NOMO-1 (cell line): ENCODE measurements around the gene NNAT.
A peak's percentile ranks its signal among the peaks of the same experiment; 100 is the strongest.

Source experiments
- DNase-seq, 2 experiments: peaks; one replicate each; lab custom pipeline; 2025; ENCODE audit not compliant: unreplicated experiment in 2 of 2; lab: John Stamatoyannopoulos, UW

NNAT gene

GRCh38 chr20:37523911-37524700 is 3.1 kb downstream of the NNAT start:
- no peak for DNase-seq

DNA sequence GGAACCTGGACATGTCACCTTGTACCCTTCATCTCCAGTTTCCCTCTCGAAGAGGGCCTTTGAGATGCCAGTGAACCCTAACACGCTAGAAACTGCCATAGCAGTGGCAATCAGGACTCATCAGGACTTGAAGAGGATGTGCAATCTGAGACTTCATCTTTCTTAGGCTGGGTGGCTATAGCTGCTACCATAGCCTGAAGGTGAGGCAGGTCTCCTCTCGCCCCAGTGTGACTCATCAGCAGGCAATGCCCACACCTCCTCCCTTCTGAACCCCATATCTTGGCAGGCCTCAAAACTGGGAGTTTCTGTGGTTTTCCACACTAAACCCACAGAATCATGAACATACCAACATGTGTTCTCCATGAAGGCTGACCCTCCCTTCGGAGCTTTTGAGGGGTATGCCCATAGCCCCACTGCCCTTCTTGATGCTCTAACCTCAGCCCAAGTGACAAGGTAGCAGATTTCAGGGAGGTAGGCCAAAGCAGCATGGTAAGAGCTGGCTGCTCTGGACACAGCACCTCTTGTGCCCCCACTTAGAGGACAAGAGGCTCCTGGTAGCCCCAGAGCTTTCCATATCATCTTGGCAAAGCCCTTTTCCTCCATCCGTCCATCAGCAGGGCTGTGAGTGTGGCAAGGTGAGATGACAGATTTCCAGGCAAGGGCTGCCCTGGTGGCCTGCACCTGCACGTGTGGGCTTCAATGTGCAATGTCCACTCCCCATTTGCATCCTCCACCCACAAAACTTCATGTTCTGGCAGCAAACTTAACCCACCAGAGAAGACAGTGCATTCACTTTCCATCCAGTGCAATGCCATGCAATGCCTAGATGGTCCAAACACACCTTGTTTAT is 4.0 kb downstream of the NNAT start:
- no peak for DNase-seq

GRCh38 chr20:37525810-37526209 is 4.8 kb downstream of the NNAT start:
- DNase-seq, result no peak

DNA sequence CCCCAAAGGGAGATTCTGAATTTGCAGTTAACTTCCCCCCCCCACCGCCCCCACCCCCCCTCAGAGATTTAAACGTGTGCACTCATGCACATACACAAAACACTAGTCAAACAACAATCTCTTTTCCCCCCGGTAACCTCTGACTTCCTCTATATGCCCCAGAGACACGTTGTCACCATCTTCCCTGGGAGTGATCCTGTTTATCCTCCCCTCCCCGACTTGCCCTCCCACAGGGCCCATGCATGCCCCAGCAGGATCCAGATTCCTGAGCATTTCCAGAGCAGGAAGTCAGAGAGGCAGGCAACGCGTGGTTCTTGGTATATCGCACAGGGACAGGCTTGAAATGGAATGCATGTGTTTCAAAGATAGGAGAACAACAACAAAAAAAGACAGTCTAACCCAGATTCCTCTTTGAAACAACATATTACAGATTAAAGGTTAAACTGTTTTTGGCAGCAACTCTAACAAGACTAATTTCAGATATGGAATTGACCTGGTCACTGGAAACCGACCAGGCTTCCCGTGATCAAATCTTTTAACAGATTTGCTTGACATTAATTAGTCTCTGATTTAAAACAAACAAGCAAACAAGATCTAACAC is 5.3 kb downstream of the NNAT start:
- peak in 1 of 2 experiments; percentile 19 for DNase-seq

GRCh38 chr20:37526839-37527637 is 6.0 kb downstream of the NNAT start:
- DNase-seq, result peak in 1 of 2 experiments; percentile 15

- DNase-seq, result peak; percentile 82 to 92
Observed at GRCh38 chr20:37527638-37528445, 6.8 kb downstream of the NNAT start, which contains the start of gene BLCAP. BLCAP (minus strand) TSS chr20:37527876; CDS start chr20:37519174, 8,702 bp downstream.

- no peak for DNase-seq
Observed at GRCh38 chr20:37528446-37529213, 7.6 kb downstream of the NNAT start.

DNA sequence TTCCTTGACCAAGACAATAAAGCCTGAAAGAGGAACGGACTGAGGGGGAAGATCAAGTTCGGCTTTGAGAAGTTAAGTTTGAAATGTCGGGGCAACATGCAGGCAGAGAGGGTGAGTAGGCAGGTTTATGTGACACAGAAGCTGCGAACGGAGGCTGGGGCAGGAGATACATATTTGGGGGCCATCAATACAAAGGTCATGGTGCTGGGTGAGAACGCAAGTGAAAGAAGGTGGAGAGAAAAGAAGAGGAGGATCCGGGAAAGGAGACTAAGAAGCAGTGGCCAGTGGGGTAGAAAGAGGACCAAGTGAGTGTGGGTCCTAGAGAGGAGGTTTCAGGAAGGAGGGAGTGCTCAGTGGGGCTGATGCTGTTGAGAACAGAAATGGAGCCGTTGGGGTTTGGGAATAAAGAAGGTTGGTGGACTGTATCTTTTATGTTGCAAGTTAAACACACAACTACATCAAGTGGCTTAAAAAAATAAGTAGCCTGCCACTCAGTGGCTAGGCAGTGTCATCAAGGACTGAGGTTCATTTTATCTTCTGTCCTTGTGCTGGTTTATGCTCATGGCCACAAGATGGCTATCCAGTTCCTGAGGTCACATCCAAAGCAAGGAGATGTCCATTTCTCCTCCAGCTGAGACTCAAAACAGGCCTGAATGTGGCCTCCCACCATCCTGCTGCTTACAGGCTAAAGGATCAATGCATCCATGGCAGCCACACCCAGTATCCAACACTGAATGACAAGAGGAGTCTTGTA is 8.3 kb downstream of the NNAT start:
- peak; percentile 3 to 4 for DNase-seq

- no peak for DNase-seq
Observed at GRCh38 chr20:37529968-37530600, 9.0 kb downstream of the NNAT start.

DNA sequence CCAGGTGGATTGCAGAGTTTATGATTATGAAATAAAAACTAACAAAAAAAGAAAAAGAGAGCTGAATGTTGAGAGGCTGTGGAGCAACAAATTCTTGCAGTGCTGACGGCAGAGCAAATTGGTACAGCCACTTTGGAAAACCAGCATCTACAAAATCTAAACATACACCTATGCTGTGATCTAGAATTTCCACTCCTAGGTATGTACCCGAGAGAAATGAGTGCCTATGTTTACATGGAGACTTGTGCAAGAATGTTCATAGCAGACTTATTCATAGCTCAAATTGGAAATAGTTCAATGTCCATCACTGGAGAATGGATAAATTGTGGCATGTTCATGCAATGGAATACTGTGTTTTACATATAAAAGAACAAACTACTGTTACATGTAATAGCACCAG is 9.6 kb downstream of the NNAT start:
- no peak for DNase-seq

- DNase-seq, result no peak
Observed at GRCh38 chr20:37531856-37532255, 10.8 kb downstream of the NNAT start.

DNA sequence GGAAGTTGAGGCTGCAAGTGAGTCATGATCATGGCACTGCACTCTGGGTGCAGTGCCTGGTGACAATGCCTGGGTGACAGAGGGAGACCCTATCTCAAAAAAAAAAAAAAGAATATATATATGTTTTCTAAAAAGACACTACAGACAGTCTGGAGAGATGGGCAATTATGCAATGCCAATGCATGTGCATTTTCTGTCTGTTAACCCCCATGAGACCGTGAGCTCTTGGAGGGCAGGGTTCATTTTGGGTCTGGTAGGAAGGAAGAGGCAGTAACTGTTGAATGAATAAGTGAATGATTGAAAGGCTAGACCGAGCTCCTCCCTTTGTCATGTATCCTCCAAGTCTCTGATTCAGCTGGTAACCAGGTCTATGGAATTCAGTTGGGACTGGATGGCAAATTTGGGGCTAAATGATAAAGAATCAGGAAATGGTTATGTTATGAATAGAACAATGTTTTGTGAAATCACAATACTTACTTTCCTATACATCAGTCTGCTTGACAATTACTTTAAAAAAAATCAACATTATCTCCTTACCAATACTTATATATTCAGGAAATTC is 12.2 kb downstream of the NNAT start:
- DNase-seq, result peak in 1 of 2 experiments; percentile 6

DNA sequence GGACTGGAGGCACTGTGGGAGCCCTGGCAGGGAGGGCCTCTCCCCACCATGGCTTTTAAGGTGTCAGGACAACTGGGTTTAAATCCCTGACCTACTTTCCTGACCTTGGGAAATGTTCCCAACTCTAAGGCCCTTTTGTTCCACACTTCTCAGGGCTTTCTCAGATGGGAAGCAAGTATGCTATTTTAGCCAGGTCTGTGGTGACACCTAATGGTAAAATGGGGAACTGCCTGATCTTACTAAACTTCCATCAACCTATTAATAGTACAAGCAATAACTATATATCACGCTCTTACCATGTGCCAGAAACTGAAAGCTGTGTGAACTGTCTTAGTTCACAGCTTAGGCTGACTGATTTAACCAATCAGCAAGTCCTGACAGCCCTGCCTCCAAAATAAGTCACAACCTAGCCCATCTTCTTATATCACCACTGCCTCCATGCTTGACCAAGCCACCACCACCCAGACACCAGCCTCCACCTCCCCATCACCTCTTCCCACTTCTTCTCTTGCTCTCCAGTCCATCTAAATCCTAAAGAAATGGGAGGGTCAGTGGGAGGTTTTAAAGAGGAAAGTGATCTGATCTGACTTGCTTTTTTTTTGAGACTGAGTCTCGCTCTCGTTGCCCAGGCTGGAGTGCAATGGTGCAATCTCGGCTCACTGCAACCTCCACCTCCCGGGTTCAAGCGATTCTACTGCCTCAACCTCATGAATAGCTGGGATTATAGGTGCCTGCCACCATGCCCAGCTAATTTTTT is 13.5 kb downstream of the NNAT start:
- DNase-seq, result peak; percentile 43 to 87

DNA sequence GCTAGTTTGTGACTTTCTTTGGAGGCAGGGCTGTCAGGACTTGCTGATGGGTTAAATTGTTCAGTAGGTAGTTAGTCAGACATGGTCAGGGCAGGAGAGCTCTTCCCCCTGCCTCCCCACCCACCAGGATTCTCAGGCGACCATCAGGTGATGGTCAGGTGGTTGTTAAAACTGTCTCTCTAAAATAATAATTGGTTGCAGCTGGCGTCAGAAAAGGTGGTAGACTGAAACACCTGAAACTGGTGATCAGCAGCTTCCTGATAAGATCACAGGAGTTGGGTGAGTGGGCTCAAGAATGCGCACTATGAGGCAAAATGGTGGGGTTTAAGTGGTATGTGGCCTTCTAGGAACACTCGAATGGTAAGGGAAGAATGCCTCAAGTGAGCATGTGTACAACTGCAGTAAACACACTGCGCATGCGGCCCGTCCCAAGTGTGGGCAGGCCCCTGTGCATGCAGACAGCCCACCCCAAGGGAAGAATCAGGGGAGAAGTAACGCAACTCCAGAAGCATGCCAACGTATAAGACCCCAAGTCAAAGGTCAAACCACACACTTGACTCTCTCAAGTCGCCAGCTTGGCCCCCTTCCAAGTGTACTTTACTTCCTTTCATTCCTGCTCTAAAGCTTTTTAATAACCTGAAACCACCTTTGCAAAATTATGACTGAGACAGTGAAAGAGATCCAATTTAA is 14.5 kb downstream of the NNAT start:
- no peak for DNase-seq

DNA sequence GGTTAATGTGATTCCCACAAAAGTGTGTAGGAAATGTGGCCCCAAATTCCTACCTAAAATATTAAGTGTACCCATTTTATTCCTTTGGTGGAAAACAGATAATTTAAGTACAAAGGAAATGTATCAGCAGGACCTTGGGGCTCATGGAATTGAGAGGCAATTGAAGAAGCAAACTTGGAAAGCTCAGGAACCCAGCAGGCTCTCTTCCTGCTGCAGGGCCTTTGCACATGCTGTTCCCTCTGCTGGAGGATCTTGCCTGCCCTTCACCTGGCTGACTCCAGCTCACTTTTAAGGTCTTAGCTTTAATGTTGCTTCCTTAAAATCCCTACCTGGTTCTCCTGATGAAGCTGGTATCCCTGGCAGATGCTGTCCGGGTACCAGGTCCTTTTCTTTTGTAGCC is 16.5 kb downstream of the NNAT start:
- no peak for DNase-seq

GRCh38 chr20:37538003-37538402 is 17.0 kb downstream of the NNAT start:
- DNase-seq, result peak in 1 of 2 experiments; percentile 28
